DMS153 (cell line): ENCODE data around the gene GALR2.

Source experiments
- DNase-seq: peaks from one replicate; lab custom pipeline; 2025; lab: John Stamatoyannopoulos, UW

The GALR2 gene

GRCh38 chr17:76095943-76096342 is 21.4 kb downstream of the GALR2 start:
- no peak for DNase-seq

- DNase-seq = no peak
These were observed 23.2 kb downstream of the GALR2 start for GRCh38 chr17:76097716-76098295.

GRCh38 chr17:76102944-76103273 is 28.3 kb downstream of the GALR2 start:
- DNase-seq = no peak

- peak; percentile 78 for DNase-seq
These were observed 28.9 kb downstream of the GALR2 start, which contains the start of gene EXOC7 for GRCh38 chr17:76103274-76104139. TSS of gene EXOC7 (minus strand) at chr17:76103787. CDS start at chr17:76103692, 95 bp downstream.

GRCh38 chr17:76104140-76104895 is 29.7 kb downstream of the GALR2 start:
- DNase-seq = no peak

- DNase-seq = no peak
These were observed 30.3 kb downstream of the GALR2 start for GRCh38 chr17:76104896-76105231.

- DNase-seq = no peak
These were observed 32.1 kb downstream of the GALR2 start for GRCh38 chr17:76106703-76107102.

GRCh38 chr17:76107509-76107908 is 32.9 kb downstream of the GALR2 start:
- DNase-seq = no peak

GRCh38 chr17:76111956-76112355 is 37.4 kb downstream of the GALR2 start:
- DNase-seq = no peak

GRCh38 chr17:76115138-76115754 is 40.7 kb downstream of the GALR2 start:
- DNase-seq = no peak

GRCh38 chr17:76119409-76120371 is 45.1 kb downstream of the GALR2 start:
- DNase-seq = no peak

GRCh38 chr17:76120658-76121008 is 46.1 kb downstream of the GALR2 start:
- DNase-seq = no peak

- no peak for DNase-seq
These were observed 47.4 kb downstream of the GALR2 start for GRCh38 chr17:76121932-76122430.

- DNase-seq = no peak
These were observed 48.0 kb downstream of the GALR2 start for GRCh38 chr17:76122431-76123190.

GRCh38 chr17:76123191-76123499 is 48.6 kb downstream of the GALR2 start:
- no peak for DNase-seq

- DNase-seq = no peak
These were observed 49.4 kb downstream of the GALR2 start for GRCh38 chr17:76123749-76124581.

GRCh38 chr17:76124582-76125390 is 50.2 kb downstream of the GALR2 start:
- DNase-seq = no peak

- no peak for DNase-seq
These were observed 50.8 kb downstream of the GALR2 start for GRCh38 chr17:76125391-76125675.

- no peak for DNase-seq
These were observed 51.3 kb downstream of the GALR2 start for GRCh38 chr17:76125922-76126321.
